HG02759 (cell line): ENCODE measurements around the gene CFAP43.
A peak's percentile ranks its signal among the peaks of the same experiment; 100 is the strongest.

ENCODE experiments used
- ATAC-seq: cut with Tn5 transposase; IDR thresholded peaks from one replicate; pipeline ENCODE4 v1.9.1; 2021; ENCODE audit warnings: mild to moderate bottlenecking, moderate library complexity; ENCODE audit not compliant: unreplicated experiment

The CFAP43 gene

DNA sequence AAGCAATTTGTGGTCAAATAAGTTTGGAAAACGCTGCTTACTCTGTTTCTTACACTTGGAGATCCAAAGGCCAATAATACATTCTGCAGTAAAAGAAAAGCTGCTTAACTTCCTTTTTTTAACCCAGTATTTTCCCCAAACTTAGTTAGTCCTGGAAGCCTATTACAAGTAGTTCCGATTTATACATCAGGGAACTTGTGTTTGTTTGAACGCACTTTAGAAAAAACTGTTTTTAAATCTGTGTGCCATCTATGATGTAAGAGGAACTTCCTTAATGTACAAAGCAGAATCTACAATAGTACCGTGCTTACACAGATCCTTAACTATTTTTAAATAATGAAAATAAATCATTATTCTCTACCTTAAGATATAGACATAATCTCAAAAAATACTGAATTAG lies 87.2 kb downstream of the CFAP43 start:
- ATAC-seq, result no peak

DNA sequence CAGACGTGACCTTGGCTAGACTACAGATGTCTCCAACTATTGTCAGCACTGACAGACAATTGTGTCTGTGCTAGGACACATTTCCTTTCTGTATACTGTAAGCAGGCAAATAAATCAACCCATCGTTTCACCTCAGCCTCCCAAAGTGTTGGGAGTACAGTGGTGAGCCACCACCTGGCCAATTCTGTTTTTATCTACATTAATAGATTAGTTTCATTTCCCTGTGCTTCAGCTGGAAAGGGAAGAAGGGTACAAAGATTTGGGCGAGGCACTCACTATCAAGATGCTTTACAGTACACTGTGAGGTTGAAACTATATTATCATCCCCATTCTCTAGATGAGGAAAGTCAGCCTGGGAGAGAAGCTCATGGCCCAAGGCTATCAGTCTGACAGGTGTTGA lies 88.3 kb downstream of the CFAP43 start:
- ATAC-seq, result no peak

DNA sequence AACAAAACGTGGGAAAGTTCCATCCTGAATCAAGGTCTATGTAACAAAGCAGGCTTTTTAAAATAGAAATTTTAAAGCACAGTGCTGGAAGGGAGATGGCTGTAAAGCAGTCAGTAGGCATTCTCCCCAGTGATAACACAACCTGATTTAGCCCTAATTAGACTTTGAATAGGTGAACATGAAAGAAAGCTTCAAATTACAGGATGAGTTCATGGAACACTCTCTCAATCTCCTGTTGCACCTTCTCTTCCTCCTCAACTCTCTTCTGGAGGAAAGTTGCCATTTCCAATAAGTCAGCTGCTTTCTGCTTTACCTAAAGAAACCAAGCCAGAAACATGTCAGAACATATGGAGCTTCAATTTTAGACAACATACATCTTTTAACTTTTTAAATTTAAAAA lies 90.1 kb downstream of the CFAP43 start:
- ATAC-seq, result no peak

DNA sequence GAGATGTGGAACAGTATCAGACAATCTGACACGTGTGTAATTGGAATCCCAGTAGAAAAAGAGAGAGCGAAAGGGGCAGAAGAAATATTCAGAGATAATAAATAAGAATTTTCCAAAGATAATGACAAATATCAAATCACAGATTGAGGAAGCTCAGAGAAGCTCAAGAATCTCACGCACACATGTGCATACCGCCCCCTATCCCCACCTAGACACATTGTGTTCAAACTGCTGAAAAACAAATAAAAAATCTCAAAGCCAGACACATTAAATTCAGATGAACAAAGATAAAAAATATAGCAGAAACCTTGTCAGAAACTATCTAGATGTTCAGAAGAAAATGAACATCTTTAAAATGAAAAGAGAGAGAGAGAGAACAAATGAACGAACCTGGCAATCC lies 92.9 kb downstream of the CFAP43 start:
- ATAC-seq, result no peak

DNA sequence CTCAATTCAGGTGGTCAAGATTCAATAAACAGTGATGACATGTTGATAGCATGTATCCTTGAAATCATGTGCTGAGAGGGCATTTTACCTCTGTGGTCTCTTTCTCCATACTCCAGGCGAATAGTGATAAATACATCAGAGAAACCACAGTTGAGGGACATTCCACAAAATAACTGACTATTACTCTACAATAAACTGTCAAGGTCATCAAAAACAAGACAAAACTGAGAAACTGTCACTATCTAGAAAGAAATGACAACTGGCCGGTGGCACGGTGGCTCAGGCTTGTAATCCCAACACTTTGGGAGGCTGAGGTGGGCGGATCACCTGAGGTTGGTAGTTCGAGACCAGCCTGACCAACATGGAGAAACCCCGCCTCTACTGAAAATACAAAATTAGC lies 94.0 kb downstream of the CFAP43 start:
- ATAC-seq, result no peak

DNA sequence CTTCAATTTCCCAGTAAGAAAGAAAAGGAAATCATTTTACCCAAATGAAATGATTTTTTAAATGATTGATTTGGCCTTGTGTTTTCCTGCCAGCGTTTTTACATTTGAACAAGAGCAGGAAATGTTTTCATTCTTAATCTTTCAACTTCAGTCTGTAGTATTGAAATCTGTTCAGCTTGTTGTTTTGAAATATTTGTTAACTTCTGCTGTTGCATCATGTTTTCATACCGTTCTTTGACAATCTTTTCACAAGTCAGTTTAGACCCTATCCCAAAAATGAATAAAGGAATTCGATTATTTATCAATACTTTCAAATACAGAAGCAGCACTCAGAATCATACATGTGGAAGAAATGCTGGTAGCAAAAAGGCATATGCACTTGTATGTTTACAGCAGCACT lies 102.1 kb downstream of the CFAP43 start:
- ATAC-seq, result no peak

DNA sequence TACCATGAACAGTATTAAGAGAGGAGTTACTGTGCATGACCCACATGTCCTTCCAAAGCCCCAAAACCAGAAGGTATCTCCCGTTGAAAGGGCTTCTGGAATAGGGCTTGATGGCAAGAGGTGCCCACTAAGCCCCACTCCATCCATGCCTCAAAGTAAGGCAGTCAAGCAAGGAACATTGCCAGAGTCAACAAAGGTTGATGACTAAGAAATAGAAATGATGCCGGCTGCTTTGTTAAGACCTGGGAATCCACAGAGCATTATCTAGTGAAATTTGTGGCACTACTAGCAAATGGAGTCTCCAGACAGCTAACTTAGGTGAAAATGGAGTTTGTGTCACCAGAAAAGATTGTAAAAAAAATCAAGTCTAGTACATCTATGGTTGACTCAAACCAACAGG lies 104.0 kb downstream of the CFAP43 start:
- ATAC-seq, result no peak

DNA sequence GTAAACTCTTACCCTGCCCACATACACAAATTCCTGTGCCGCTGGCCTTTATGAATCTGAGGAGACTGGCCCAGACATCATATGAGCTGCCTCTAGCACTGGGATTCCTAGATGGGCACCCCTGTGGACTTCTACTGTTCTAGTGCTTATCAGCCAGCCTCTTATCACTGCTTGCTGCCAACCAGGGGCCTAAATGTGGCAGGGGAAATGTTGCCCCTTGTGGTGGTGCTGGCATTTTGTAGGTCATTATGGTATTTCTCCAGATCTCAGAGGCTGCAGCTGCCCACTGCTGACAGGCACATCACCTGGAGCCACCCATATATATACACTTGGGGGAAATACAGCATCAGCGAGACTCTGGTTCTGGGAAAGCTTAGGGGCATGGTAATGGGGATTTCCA lies 104.8 kb downstream of the CFAP43 start:
- ATAC-seq, result no peak

DNA sequence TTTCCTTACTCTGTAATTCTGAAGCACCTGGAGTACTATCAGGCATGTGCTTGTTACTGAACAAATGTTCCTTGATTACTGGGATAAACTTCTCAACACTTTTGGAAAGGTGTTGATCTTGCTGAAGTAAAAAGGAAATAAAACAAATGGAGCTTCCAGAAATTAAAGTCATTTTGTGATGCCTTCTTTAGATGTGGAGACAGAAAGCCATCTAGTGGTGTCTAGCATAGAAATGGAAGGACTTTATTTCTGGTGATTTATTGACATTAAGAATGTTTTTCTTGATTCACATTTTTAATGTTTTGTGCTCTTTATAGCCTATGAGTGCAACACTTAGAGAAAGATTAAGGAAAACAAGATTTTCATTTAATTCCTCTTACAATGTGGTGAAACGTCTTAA lies 108.8 kb downstream of the CFAP43 start:
- ATAC-seq, result no peak

DNA sequence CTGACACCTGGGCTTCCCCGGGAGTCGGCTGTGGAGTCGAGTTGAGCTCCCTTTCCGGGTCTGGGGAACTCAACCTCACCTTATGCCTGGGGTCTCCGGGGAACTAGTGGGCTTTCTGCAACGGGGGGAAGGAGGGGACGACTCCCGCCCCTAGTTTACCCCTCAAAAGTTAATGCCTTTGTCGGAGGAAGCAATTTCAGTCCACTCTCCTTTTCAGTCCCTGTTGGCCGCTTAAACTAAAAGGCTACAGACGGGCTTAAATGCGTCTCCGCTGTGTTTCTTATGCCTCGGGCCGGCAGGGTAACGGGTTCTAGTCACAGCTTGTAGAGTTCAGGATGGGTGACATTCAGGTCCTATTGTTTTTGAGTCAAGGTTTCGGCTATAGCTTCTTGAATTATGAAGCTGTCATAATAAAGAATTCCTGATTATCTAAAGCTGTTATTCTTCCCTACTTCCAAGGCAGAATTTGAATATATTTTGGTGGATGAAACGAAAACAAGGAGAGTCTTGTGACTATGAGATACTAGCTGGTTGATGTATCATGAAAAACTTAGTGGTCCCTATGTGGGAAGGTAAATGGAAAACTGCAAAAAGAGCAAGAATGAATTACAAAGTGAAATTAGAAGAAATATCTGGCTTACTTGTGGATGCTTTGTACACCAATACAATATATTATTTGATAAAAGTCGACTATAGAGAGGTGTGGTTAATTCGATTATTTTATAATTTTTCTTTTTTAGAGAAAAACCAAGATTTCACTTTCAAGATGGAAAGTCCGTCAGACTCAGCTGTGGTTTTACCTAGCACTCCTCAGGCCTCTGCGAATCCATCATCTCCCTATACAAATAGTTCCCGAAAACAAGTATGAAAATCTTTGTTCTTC lies 109.7 kb downstream of the CFAP43 start:
- ATAC-seq, result peak; percentile 2

DNA sequence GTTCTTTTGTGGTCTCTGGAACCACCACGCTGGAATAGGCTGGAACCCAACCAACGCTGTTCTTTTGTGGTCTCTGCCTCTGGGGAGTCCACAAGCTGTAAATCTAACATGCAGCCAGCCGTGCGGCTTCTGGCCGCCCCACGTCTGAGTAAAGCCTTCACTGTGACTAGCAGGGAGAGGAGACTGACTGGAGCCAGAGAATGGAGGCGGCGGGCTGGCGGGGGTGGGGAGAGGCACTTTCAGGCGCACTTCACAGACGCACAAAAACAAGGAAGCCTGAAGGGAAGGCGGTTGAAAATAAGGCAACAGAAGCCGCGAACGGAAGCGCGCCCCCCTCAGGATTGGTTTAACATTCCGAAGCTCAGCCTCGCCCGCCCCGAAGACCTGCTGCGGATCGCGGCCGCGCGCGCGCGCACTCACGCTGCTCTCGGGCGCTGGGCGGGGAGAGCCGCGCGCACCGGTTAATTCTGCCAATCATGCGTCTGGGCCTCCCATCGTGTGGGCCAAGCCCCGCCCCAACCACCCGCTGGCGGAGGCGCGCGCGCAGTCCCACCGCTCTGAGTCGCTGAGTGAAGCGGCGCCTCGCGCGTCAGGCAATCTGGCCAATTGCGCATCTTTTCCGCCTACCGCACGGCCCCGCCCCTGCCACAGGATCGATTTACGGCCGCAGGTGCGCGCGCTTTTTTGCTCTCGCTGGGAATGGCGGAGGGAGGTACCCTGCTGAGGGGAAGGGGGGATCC lies 110.5 kb downstream of the CFAP43 start, which contains the start of gene SFR1:
Gene SFR1, plus strand, starts transcription at position 687 of the 740 bp plus-strand sequence. Its CDS starts 13 bp downstream, at position 700.
- peak; percentile 91 for ATAC-seq

DNA sequence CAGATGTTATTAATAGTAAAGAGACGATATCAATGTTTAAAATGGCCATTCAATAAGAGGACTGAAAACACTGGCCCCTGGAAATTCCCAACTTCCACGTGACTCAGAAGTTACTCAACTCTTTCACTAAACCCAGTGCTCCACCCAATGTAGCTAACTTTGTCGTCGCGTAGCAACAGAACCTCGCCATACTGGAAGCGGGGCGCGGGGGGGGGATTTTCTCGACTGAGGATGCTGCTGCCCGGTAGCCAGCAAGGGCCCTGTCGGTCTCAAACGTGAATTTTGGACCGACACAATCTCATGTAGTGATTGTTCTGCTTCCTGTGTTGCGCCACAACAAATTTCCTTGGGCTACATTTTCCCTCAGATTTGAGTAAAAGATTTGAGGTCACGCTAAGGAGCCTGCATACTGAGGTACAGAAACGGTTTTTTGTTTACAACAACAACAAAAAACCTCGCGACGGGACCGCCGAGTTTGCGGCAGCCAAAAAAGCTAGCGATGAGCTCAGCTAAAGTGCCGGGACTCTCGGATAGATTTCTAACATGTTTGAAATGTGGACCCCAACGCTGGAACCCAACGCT lies 111.2 kb downstream of the CFAP43 start:
- peak; percentile 40 for ATAC-seq

DNA sequence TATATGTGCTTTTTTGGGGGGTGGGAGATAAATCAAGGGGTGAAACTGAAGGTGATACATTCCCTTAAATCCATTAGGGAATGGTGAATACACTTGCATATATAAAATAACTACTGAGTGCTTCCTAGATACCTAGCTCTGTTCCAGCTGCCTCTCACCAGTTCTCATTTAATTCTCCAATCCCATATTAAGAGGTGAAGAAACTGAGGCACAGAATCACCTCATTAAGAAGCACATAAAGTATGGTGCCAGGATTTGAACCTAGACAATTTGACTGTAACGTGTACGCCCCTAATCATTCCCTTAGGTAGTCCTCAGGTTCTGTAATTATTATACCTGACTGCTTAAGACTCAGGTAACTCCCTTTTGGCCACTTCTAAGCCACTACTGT lies 111.7 kb downstream of the CFAP43 start:
- no peak for ATAC-seq

DNA sequence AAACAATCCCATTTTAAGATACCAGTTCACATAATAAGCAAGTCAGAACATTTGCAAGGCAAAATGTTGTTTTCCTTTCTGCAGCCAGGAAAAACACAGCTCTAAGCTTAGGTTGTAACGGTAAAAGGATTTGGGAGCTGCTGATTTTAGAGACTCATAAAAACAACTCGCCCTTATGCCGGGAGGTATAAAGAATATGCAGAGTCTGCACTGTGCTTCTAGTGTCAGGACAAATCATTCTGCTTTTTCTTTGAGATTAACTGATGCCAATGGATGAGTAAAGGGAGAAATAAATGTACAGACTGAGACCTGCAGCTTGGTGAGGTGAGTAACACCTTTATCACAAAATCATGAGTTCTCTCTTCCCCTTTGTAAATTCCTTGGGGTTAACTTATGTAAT lies 112.2 kb downstream of the CFAP43 start:
- no peak for ATAC-seq

DNA sequence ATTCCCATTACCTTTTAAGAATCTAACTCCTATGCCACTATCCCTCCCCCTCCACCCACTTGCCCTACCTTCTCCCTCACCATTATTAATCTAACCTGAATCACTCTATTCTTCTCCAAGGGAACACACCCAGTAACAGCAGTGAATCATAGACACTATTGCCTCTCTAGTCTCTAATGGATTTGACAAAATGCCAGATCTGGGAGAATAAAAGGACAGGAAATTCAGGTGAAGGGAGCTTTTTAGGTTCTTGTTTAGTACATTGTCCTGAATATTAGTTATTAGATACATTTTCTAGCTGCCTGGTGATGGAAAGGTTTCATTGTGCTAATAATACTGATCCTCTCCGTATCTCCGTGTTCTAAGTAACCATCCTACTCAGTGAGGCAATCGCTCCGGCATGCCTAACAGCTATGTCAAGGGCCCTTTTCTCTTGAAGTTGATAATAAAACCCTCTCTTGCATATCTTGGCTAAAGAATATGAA lies 114.3 kb downstream of the CFAP43 start:
- ATAC-seq, result no peak

DNA sequence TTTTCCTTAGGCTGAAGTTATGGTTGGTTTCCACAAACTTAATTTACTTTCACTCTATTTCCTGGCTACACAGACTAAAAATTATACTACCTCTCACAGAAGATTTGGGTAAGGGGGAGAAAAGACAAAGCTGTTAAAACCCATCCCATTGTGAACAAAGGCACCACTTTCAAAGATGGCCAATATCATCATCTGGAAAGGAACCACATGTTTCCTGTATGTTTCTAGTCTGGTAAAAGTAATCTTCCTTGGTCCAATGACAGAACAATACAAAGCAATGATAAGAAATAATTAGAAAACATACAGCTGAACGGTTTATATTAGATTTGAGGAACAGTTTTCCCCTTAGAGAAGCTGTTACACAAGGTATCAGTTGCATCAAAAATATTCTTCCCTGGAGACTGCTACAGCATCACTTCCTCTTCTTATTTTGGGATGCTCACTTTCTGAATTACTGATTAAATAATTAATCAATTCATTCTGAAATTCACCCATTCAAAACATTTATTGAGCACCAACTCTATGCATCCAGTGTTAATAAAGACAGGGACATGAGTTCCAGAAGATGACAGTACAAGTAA lies 118.7 kb downstream of the CFAP43 start:
- ATAC-seq, result no peak

DNA sequence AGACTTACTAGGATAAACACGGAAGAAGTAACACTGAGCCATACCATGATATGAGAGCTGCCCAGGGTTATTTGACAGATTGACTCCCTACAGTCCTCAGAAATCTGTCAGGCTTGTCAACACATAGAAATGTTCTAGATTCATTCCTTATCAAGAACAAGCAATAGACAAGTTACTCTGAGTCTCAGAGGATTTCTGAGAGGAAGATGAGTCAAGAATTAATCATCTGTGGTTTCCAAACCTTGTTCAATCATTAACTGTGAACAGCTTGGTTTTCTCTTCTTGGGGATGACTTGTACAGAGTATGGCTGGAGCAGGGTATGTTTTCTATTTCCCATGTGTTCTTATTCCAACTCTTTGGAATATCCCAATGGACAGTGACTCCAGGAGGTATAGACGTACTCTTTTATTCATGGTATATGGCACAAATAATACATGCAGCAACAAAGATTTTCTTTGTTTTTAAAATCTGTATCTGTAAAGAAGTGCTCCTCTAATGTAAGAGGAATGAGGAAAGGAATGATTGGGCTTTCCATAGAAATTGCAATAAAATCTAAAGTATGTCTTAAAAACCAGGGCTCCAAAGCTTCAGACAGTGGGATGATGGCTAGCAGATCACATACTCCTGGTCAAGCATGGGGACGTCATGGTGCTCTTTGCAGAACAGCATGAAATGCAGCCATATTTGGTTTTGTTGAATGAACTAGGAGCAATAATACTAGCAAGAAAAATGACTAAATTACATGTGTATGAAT lies 122.1 kb downstream of the CFAP43 start:
- ATAC-seq, result peak; percentile 99

DNA sequence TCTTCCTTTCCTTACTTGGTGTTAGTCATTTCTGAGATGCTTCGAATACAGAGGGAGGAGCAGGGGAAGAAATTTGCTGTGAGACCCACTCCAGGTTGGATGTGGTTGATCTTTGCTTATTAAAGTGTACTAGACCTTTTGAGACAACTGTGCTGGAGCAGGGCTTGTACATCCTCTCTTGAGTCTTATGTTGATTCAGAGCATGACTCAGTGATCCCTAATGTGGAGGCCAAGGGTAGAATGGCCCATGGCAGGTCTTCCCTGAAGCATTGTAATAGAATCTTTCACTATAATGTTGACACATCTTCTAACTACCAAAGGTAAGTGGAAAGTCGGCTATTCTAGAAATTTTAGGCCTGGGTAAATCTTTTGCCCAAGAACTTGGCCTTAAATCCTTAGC lies 127.2 kb downstream of the CFAP43 start:
- ATAC-seq, result no peak

DNA sequence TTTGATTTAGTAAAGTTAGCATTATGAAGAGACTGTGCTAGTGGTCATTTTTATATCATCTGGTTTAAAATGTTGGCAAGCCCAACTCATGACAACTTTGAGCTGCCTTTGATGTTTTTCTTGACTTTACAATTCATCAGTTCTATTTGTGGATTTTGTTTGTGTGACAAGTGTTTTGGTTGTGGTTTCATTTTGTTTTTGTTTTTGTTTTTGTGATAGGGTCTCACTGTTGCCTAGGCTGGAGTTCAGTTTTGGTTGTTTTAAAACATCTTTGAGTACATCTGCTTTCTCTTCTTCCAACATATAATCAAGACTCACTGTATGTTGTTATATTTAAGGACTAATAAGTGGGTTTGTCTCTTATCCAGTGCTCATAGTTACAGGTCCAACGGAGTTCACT lies 127.7 kb downstream of the CFAP43 start:
- ATAC-seq, result no peak

DNA sequence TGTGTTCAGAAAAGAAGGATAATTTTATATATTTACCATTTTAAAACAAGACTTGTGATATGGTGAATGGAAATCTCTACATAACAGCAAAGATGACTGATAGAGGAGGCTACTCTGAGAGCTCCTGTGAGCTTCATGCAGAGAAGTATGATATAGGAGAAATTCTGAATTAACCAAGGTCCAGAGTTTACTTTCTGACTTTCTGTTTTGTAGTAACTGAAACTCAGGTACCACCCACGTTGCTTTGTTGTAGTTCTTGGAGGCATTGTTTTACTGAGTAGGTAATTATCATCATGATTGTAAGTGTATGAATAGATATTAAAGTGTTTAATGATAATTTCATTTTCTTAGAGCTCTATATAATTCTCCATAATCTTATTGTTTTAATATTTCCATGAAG lies 128.2 kb downstream of the CFAP43 start:
- no peak for ATAC-seq

DNA sequence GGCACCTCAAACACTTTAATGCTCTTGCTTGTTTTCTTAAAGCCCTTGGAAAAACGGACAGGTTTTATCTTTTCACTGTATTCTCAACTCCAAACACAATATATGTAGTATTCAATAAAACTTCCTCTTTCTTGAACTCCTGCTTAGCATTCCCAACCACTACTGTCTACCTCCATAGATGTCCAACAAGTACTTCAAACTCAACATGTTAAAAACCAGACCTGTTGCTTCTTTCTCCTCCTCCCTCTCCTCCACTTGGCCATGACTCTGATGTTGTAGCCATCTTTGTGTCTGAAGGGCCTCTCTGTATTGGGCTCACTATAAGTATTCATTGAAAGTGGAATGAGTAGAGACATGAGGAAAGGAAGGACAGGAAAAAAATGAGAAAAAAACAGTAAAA lies 130.3 kb downstream of the CFAP43 start:
- no peak for ATAC-seq
